ENCODE measurements around the gene NFAT5. TPM values are rescaled to one million over a fixed set of nuclear protein-coding genes. Genes with fewer than 3 reads are reported as not detected.
"Not testable (repeated sequence)": the region's sequence is repeated elsewhere in the genome, so short reads cannot be mapped to it uniquely, and the experiment has no call there.

NFAT5 gene
- total and polyA plus RNA-seq, 9 donors, result 8.2 to 47.9 (median 37.0) TPM

GRCh38 chr16:69620573-69620972 is 54.8 kb downstream of the NFAT5 start:
- no peaks in the 10 kb centered on the region for H3K9me3 ChIP-seq
- TF ChIP-seq, protein P1, sequence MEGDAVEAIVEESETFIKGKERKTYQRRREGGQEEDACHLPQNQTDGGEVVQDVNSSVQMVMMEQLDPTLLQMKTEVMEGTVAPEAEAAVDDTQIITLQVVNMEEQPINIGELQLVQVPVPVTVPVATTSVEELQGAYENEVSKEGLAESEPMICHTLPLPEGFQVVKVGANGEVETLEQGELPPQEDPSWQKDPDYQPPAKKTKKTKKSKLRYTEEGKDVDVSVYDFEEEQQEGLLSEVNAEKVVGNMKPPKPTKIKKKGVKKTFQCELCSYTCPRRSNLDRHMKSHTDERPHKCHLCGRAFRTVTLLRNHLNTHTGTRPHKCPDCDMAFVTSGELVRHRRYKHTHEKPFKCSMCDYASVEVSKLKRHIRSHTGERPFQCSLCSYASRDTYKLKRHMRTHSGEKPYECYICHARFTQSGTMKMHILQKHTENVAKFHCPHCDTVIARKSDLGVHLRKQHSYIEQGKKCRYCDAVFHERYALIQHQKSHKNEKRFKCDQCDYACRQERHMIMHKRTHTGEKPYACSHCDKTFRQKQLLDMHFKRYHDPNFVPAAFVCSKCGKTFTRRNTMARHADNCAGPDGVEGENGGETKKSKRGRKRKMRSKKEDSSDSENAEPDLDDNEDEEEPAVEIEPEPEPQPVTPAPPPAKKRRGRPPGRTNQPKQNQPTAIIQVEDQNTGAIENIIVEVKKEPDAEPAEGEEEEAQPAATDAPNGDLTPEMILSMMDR (IDR thresholded peaks at IDR 0.05), result no peak
- TF ChIP-seq EP300 (IDR thresholded peaks at IDR 0.05), result no peak
- TF ChIP-seq POLR2A (IDR thresholded peaks at IDR 0.05), result no peak
- no peaks in the 10 kb centered on the region for H3K36me3 ChIP-seq
- no peaks in the 10 kb centered on the region for H3K27me3 ChIP-seq
- 16 to 34% (median 33%) methylated on average over 1 of the region's 1 CpG for WGBS, 3 donors
- intact Hi-C loops (cut with DNase I), result no loop called here
- no peak for DNase-seq
- no peak overlapping the region for H3K27ac ChIP-seq
- H3K4me1 ChIP-seq (ENCODE audit: insufficient read depth), result peaks cover 2% of the 10 kb centered on the region
- H3K4me3 ChIP-seq, result no peak overlapping the region

- intact Hi-C loops (cut with DNase I), result no loop called here
Observed at GRCh38 chr16:69621225-69621624, 55.5 kb downstream of the NFAT5 start.

DNA sequence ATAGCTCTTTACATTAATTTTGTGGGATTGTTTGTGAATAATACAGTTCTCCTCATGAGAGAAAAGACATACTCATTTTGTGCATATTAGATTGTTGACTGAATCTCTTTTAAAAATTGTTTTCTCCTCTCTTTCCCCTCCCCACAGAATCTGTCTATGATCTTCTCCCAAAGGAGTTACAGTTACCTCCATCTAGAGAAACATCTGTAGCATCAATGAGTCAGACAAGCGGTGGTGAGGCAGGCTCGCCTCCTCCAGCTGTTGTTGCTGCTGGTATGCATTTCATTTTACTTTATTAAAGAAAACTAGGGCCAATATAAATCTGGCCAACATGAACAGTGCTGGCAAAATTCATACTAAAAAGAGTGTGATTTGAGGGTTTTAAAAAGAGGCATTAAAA is 60.5 kb downstream of the NFAT5 start:
- intact Hi-C loops (cut with DNase I), result no loop called here
- no peak for DNase-seq
- Histone ChIP-seq H3K36me3 (no peaks in the 10 kb centered on the region), H3K27ac (no peak overlapping the region), H3K9me3 (no peaks in the 10 kb centered on the region), H3K4me3 (no peak overlapping the region), H3K27me3 (no peaks in the 10 kb centered on the region), H3K4me1 (ENCODE audit: insufficient read depth) (no peaks in the 10 kb centered on the region)
- WGBS, 3 donors, result 30 to 53% (median 34%) methylated on average over 2 of the region's 2 CpGs
- no peak for TF ChIP-seq POLR2A (IDR thresholded peaks at IDR 0.05)
- TF ChIP-seq EP300 (IDR thresholded peaks at IDR 0.05), result no peak
- TF ChIP-seq, protein P1 (IDR thresholded peaks at IDR 0.05), result no peak

More at GRCh38 chr16:69621225-69621624, 55.5 kb downstream of the NFAT5 start:
- no peak overlapping the region for H3K27ac ChIP-seq
- peaks cover 2% of the 10 kb centered on the region for H3K4me1 ChIP-seq (ENCODE audit: insufficient read depth)
- no peaks in the 10 kb centered on the region for H3K36me3 ChIP-seq
- DNase-seq, result no peak
- no peak overlapping the region for H3K4me3 ChIP-seq
- no peaks in the 10 kb centered on the region for H3K27me3 ChIP-seq
- 87 to 99% (median 94%) methylated on average over 1 of the region's 1 CpG for WGBS, 3 donors
- TF ChIP-seq POLR2A (IDR thresholded peaks at IDR 0.05) (no peak), EP300 (IDR thresholded peaks at IDR 0.05) (no peak)
- TF ChIP-seq, protein P1 (IDR thresholded peaks at IDR 0.05), result no peak
- H3K9me3 ChIP-seq, result no peaks in the 10 kb centered on the region

GRCh38 chr16:69632828-69633227 is 67.1 kb downstream of the NFAT5 start:
- H3K36me3 ChIP-seq, result no peaks in the 10 kb centered on the region
- TF ChIP-seq EP300 (IDR thresholded peaks at IDR 0.05) (no peak), POLR2A (IDR thresholded peaks at IDR 0.05) (no peak)
- TF ChIP-seq, protein P1 (IDR thresholded peaks at IDR 0.05), result no peak
- no peaks in the 10 kb centered on the region for H3K9me3 ChIP-seq

GRCh38 chr16:69633375-69633774 is 67.6 kb downstream of the NFAT5 start:
- intact Hi-C loops (cut with DNase I), result no loop called here
- no peaks in the 10 kb centered on the region for H3K36me3 ChIP-seq
- H3K4me1 ChIP-seq (ENCODE audit: insufficient read depth), result no peaks in the 10 kb centered on the region
- H3K27ac ChIP-seq, result no peak overlapping the region
- DNase-seq, result no peak
- no peaks in the 10 kb centered on the region for H3K27me3 ChIP-seq
- TF ChIP-seq POLR2A (IDR thresholded peaks at IDR 0.05) (no peak), EP300 (IDR thresholded peaks at IDR 0.05) (no peak)
- TF ChIP-seq, protein P1 (IDR thresholded peaks at IDR 0.05), result no peak
- no peak overlapping the region for H3K4me3 ChIP-seq
- no peaks in the 10 kb centered on the region for H3K9me3 ChIP-seq

More at GRCh38 chr16:69632828-69633227, 67.1 kb downstream of the NFAT5 start:
- intact Hi-C loops (cut with DNase I), result no loop called here
- no peak for DNase-seq
- no peaks in the 10 kb centered on the region for H3K27me3 ChIP-seq
- H3K4me1 ChIP-seq (ENCODE audit: insufficient read depth), result no peaks in the 10 kb centered on the region
- no peak overlapping the region for H3K4me3 ChIP-seq
- H3K27ac ChIP-seq, result no peak overlapping the region

GRCh38 chr16:69636563-69637146 is 70.9 kb downstream of the NFAT5 start:
- intact Hi-C loops (cut with DNase I); H3K36me3 ChIP-seq; H3K27me3 ChIP-seq; H3K27ac ChIP-seq; DNase-seq; H3K9me3 ChIP-seq; H3K4me1 ChIP-seq (ENCODE audit: insufficient read depth); H3K4me3 ChIP-seq: not testable (repeated sequence)
- WGBS, 3 donors, result 97 to 100% (median 100%) methylated on average over 3 of the region's 3 CpGs

Measured in ovary (tissue), 9 donors.